Measurements from ENCODE around the gene MARCHF5.
"Not testable (repeated sequence)": the region's sequence is repeated elsewhere in the genome, so short reads cannot be mapped to it uniquely, and the experiment has no call there.

Gene MARCHF5

DNA sequence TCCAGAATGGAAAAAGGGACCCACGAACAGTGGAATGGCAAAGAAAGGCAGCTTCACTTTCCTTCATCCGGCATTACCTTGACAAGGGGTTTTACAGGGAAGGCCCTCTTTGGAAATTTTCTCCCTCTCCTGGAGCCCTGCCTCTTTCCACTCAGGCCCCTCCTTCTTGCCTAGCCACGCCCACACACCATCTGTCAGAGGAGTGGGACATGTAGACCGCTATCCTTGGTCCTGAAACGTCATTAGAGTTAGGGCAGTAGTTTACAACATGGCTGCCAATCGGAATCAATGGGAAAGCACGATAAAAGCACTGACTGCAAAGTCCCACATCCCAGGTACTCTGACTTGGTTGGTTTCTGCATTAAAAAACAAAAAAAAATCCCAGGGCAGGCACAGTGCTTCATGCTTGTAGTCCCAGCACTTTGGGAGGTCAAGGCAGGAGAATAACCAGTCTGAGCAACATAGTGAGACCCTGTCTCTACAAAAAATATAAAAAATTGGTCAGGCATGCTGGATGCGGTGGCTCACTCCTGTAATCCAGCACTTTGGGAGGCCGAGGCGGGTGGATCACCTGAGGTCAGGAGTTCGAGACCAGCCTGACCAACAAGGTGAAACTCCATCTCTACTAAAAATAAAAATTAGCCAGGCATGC, 96.4 kb downstream of the MARCHF5 start:
- no peaks in the 10 kb centered on the region for H3K27me3 ChIP-seq
- H3K4me3 ChIP-seq, result no peak overlapping the region
- H3K4me1 ChIP-seq, result no peaks in the 10 kb centered on the region
- no peaks in the 10 kb centered on the region for H4K20me1 ChIP-seq
- H3K27ac ChIP-seq, result no peak overlapping the region
- no peaks in the 10 kb centered on the region for H3K9me3 ChIP-seq (replicated peaks in 1 of 11)
- no peak for TF ChIP-seq Cebpa-rat (IDR thresholded peaks at IDR 0.05)
- H3K9ac ChIP-seq, result no peak overlapping the region
- no peak overlapping the region for H3K4me2 ChIP-seq
- no peaks in the 10 kb centered on the region for H3K36me3 ChIP-seq

DNA sequence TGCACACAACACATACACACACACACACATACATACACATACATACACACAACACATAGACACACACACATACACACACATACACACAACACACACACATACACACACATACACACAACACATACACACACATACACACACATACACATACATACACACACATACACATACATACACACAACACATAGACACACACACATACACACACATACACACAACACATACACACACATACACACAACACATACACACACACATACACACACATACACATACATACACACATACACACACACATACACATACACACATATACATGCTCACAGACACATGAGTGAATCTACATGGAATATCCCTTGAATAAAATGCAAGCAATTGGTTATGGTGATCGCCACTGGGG, 102.2 kb downstream of the MARCHF5 start:
- not testable (repeated sequence) for H3K4me2 ChIP-seq; H3K9me3 ChIP-seq (replicated peaks in 1 of 11); H3K9ac ChIP-seq; H3K4me1 ChIP-seq; H3K4me3 ChIP-seq; H3K36me3 ChIP-seq; H3K27ac ChIP-seq; H4K20me1 ChIP-seq; H3K27me3 ChIP-seq

DNA sequence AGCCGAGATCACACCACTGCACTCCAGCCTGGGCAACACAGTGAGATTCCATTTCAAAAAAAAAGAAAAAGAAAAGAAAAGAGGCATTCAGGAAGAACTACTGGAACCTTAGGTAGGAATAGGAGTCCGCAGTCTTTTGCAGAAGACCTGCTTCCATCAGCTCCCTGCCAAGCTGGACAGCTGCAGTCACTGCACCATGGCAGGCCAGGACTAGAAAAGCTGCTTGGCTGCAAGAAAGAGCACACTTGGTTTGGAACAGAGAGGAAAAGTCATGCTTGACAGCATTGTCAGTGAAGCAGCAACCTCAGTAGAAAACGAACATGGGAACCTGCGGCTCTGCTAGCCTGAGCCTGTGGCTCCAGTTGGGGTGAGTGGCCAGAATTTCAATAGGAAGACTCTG, 104.3 kb downstream of the MARCHF5 start:
- Histone ChIP-seq H3K9me3 (replicated peaks in 1 of 11) (no peaks in the 10 kb centered on the region), H3K27me3 (no peaks in the 10 kb centered on the region), H3K4me2 (no peak overlapping the region), H4K20me1 (no peaks in the 10 kb centered on the region), H3K9ac (no peak overlapping the region), H3K4me3 (no peak overlapping the region), H3K36me3 (no peaks in the 10 kb centered on the region), H3K27ac (no peak overlapping the region), H3K4me1 (no peaks in the 10 kb centered on the region)
- no peak for TF ChIP-seq Cebpa-rat (IDR thresholded peaks at IDR 0.05)

DNA sequence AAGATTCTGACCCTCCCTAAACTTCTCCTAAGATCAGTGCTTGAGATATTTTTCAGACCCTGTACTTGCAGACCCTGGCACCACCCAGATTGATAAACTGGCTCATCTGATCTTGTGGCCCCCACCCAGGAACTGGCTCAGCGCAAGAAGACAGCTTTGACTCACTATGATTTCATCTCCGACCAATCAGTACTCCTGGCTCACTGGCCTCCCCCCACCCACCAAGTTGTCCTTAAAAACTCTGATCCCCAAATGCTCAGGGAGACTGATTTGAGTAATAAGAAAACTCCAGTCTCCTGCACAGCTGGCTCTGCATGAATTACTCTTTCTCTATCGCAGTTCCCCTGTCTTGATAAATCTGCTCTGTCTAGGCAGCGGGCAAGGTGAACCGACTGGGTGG, 111.3 kb downstream of the MARCHF5 start:
- not testable (repeated sequence) for H3K27ac ChIP-seq, H3K4me3 ChIP-seq, H3K9ac ChIP-seq

More for the DNA sequence above, 111.3 kb downstream of the MARCHF5 start:
- H3K4me2 ChIP-seq; H3K27me3 ChIP-seq; H3K9me3 ChIP-seq (replicated peaks in 1 of 11); H4K20me1 ChIP-seq; H3K36me3 ChIP-seq: not testable (repeated sequence)
- peaks cover 0 to 23% (median under 1%) of the 10 kb centered on the region in 10 experiments; a peak in 7 of 20 replicates for H3K4me1 ChIP-seq

All from BLaER1 treated with 17β-estradiol and CSF1 and Interleukin-3, amounts not matched to agents 10 nM and 100 nM (cell line).